ENCODE results near the gene PNLIPRP2.

Gene PNLIPRP2

DNA sequence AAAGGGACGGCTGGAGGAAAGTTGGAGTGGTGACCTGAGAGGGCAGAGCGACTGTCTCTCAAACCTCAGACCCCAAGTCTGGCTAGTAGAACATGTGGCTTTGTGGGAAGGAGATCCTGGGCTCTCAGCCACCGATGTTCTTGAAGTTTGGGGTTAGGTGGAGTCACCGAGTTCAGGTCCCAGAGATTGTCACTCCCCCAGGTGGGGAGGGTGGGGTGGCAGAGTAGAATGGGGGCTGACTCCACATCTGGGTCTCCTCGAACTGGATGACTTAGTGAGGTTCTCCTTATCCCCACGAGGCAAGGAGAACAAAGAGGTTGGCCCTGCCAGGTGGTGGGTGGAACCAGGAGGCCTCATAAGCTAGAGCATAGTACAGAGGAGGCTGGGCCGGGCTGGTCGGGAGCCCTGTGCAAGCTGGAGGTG lies 14.7 kb upstream of the PNLIPRP2 start:
- no peaks in the 10 kb centered on the region for H3K27me3 Mint-ChIP-seq (ENCODE audit: low read depth)
- no peak overlapping the region for H3K4me3 Mint-ChIP-seq
- H3K27ac Mint-ChIP-seq = no peak overlapping the region
- no peaks in the 10 kb centered on the region for H3K4me1 Mint-ChIP-seq (ENCODE audit: low read depth)
- H3K9me3 Mint-ChIP-seq = no peaks in the 10 kb centered on the region
- H3K36me3 Mint-ChIP-seq (ENCODE audit: low read depth) = no peaks in the 10 kb centered on the region

DNA sequence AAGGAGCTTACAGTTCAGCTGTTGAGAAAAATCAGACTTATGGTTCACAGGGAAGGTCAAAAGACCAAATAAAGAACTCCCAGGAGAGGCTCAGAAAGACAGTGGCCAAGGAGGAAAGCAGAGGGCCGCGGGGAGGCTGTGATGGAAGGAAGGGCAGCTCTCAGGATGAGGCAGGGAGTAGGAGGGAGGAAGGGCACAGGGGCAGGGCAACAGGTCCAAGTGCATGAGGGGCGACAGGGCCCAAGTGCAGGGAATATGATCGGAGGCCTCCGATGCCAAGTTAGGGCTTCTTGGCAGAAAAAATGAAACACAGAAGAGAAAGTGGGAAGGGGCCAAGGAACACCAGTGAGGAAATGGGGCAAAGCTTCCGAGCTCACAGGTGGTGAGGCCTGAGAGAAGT lies 13.4 kb upstream of the PNLIPRP2 start:
- H3K4me3 Mint-ChIP-seq = no peak overlapping the region

DNA sequence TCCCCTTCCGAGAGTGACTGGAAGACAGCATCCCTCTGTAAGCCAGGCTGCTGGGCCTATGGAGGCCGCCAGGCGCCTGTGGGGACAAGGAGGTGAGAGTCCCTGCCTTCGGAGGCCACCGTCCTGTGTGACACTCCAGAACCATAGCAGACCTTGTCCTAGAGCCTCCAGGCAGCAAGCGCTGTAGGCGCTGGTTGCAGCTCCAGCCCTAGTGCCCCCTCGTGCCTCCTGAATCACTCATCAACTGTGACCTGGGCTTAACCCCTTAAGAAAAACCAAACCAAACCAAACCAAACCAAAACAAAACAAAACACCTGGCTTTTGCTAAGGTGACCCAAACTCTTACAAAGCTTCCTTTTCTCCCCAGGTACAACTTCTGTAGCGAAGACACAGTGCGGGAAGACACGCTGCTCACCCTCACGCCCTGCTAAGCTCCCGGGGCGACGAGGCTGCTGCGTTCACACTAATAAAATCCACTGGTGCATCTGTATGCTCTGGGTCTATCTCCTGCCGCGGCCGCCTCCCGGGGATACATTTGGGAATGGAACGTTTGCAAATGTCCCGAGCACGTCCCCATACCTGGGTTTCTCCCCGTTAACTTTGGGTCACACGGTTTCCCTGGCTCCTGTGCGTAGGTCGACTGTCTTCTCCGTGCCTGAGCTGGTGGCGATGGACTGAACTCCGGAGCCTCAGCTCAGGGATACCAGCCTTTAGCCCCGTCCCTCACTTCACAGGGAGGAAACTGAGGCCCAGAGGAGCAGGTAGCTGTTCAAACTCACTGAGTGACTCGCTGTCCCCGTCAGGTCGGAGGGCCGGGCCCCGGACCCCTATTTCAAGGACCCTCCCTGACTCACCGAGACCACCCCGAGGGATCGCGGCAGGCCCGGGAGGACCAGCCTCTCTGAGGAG lies 11.8 kb upstream of the PNLIPRP2 start:
- Mint-ChIP-seq H3K4me3 (no peak overlapping the region), H3K9me3 (no peaks in the 10 kb centered on the region), H3K27ac (no peak overlapping the region), H3K4me1 (ENCODE audit: low read depth) (no peaks in the 10 kb centered on the region), H3K27me3 (ENCODE audit: low read depth) (no peaks in the 10 kb centered on the region), H3K36me3 (ENCODE audit: low read depth) (no peaks in the 10 kb centered on the region)

More for the DNA sequence above, 13.4 kb upstream of the PNLIPRP2 start:
- no peaks in the 10 kb centered on the region for H3K27me3 Mint-ChIP-seq (ENCODE audit: low read depth)
- no peaks in the 10 kb centered on the region for H3K36me3 Mint-ChIP-seq (ENCODE audit: low read depth)
- H3K4me1 Mint-ChIP-seq (ENCODE audit: low read depth) = no peaks in the 10 kb centered on the region
- H3K27ac Mint-ChIP-seq = no peak overlapping the region
- H3K9me3 Mint-ChIP-seq = no peaks in the 10 kb centered on the region

DNA sequence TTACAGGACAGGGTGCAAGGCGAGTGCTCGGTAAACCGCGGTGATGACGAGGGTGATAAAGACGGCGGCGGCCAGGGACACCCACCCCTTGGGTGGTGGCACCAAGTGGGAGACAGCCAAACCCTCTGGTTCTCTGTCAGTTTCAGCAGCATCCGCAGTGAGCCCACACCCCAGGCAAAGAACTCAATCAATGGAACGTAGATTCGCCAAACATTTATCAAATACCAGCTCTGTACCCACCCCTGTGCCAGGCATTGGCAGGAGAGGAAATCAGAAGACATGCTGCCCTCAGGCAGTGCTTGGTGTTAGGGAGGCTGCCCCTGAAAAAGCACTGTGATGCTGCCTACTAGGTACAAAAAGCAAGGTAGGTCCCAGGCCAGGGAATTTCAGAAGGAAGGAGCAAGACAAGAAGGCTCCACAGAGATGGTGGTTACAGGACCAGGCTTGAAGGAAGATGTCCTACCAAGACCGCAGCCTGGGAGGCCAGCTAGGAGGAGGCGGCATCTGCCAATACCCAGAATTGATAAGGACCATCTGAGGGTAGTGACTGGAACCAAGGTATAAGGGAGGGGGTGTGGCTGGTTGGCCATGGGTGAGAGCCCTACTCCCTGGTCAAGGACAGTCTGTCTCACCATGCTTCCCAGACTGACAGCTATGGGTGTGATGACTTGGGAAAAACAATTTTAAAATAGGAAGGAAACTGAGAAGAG lies 10.2 kb upstream of the PNLIPRP2 start:
- H3K36me3 Mint-ChIP-seq (ENCODE audit: low read depth) = no peaks in the 10 kb centered on the region
- H3K4me1 Mint-ChIP-seq (ENCODE audit: low read depth) = no peaks in the 10 kb centered on the region
- H3K4me3 Mint-ChIP-seq = no peak overlapping the region
- H3K27me3 Mint-ChIP-seq (ENCODE audit: low read depth) = no peaks in the 10 kb centered on the region
- H3K27ac Mint-ChIP-seq = no peak overlapping the region
- no peaks in the 10 kb centered on the region for H3K9me3 Mint-ChIP-seq

DNA sequence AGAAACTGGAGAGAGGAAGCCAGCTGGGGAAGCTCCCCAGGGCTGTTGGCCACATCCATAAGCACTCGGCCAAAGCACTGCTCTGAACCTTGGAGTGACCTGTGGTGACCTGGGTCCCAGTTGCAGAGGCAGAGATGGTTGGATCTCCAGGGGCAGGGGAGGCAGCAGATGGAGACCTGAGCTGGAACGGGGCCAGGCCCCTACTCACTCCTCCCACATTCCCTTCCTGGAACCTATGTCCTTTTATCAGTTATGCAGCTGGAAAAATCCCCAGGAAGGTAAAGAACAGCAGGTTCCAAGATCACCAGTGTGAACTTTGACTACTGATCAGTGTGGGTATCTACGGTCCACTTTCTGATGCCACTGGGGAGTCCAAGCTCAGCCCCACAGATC lies 9.6 kb upstream of the PNLIPRP2 start:
- Mint-ChIP-seq H3K36me3 (ENCODE audit: low read depth) (no peaks in the 10 kb centered on the region), H3K27me3 (ENCODE audit: low read depth) (no peaks in the 10 kb centered on the region), H3K27ac (no peak overlapping the region), H3K9me3 (no peaks in the 10 kb centered on the region), H3K4me3 (no peak overlapping the region), H3K4me1 (ENCODE audit: low read depth) (no peaks in the 10 kb centered on the region)

DNA sequence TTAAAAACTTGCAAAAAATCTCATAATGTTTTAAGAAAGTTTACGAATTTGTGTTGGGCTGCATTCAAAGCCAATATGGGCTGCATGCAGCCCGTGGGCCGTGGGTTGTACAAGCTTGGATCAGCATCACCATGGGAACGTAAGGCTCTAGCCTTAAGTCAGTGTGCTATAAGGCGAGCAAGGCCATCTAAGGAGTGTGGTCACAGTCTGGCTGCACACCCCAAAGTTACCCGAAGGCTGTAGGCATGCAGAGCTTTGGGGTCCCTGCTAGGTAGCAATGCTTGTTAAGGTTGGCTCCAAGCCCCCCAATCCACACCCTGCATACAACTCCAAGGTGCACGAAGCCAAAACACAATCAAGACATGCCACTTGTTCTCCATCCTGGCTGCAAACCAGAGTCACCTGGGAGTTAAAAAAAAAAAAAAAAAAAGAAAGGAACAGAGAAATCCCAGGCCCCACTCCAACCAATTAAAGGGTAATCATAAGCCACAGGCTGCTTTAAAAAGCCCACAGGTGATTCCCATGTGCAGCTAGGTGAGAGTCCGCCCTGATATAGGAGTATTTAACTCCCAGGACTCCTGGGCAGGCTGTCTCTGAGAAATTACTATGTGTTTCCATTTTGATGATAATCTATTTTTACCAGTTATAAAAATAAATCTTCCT lies 8.5 kb upstream of the PNLIPRP2 start:
- no peaks in the 10 kb centered on the region for H3K36me3 Mint-ChIP-seq (ENCODE audit: low read depth)

DNA sequence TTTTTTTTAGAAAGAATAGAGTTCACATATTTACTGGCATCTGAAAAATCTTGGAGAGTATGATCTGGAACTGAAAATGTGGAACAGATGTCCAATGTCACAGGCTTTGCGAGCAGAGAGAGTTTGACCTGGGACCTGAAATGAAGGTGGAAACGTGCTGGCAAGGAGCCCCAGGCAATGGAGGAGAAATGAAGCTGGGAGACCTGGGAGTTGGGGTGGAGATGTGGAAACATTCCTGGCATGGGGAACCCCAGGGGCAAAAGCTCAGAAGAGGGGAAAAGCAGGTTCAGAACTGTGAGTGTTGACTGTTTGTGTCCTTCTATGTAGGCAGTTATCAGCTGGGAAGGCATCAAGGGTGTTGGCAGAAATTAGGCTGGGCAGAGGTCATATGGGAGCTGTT lies 7.3 kb upstream of the PNLIPRP2 start:
- Mint-ChIP-seq H3K27me3 (ENCODE audit: low read depth) (no peaks in the 10 kb centered on the region), H3K4me1 (ENCODE audit: low read depth) (no peaks in the 10 kb centered on the region), H3K36me3 (ENCODE audit: low read depth) (no peaks in the 10 kb centered on the region), H3K4me3 (no peak overlapping the region), H3K27ac (no peak overlapping the region), H3K9me3 (no peaks in the 10 kb centered on the region)

More for the DNA sequence above, 8.5 kb upstream of the PNLIPRP2 start:
- Mint-ChIP-seq H3K4me3 (no peak overlapping the region), H3K9me3 (no peaks in the 10 kb centered on the region), H3K27ac (no peak overlapping the region), H3K4me1 (ENCODE audit: low read depth) (no peaks in the 10 kb centered on the region), H3K27me3 (ENCODE audit: low read depth) (no peaks in the 10 kb centered on the region)

DNA sequence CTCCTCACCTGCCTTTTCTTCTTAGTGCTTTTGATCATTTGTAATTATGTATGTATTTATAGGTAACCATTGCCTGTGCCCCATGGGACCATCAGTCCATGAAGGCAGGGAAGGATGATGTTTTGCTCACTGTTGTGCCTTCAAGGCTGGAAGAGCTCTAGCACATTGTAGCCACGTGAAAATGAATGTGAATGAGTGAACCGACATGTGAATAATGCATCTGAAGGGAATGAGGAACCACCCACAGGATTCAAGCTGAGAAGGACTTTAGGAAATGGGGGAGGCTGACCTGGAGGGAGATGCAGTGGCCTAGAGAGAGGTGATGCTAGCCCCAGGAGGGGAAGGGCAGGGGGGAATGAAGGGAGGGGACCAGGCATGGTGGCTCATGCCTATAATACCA lies 6.0 kb upstream of the PNLIPRP2 start:
- H3K9me3 Mint-ChIP-seq = no peaks in the 10 kb centered on the region

DNA sequence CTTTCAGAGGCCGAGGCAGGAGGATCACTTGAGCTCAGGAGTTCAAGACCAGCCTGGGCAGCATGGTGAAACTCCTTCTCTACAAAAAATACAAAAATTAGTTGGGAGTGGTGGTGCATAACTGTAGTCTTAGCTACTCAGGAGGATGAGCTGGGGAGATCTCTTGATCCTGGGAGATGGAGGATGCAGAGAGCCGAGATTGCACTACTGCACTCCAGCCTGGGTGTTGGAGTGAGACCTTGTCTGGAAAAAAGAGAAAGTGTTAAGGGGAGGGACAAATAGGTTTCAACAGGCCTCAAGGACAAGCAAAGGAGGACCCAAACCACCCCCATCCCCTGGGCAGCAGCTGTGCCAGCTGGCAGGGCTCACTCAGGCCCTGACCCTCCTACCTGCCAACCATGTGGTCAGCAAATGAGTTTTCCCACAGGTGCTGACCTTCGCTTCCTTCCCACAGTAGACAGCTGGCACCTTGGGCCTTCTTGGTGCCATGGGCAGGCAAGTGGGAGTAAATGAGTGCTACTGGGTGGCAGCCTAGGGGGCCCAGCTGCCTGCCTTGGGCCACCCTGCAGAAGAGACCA lies 5.5 kb upstream of the PNLIPRP2 start:
- H3K4me3 Mint-ChIP-seq = no peak overlapping the region
- no peaks in the 10 kb centered on the region for H3K9me3 Mint-ChIP-seq
- H3K27ac Mint-ChIP-seq = no peak overlapping the region
- no peaks in the 10 kb centered on the region for H3K27me3 Mint-ChIP-seq (ENCODE audit: low read depth)
- no peaks in the 10 kb centered on the region for H3K36me3 Mint-ChIP-seq (ENCODE audit: low read depth)
- H3K4me1 Mint-ChIP-seq (ENCODE audit: low read depth) = no peaks in the 10 kb centered on the region

More for the DNA sequence above, 6.0 kb upstream of the PNLIPRP2 start:
- H3K27ac Mint-ChIP-seq = no peak overlapping the region
- H3K4me3 Mint-ChIP-seq = no peak overlapping the region
- H3K27me3 Mint-ChIP-seq (ENCODE audit: low read depth) = no peaks in the 10 kb centered on the region
- H3K4me1 Mint-ChIP-seq (ENCODE audit: low read depth) = no peaks in the 10 kb centered on the region
- no peaks in the 10 kb centered on the region for H3K36me3 Mint-ChIP-seq (ENCODE audit: low read depth)

DNA sequence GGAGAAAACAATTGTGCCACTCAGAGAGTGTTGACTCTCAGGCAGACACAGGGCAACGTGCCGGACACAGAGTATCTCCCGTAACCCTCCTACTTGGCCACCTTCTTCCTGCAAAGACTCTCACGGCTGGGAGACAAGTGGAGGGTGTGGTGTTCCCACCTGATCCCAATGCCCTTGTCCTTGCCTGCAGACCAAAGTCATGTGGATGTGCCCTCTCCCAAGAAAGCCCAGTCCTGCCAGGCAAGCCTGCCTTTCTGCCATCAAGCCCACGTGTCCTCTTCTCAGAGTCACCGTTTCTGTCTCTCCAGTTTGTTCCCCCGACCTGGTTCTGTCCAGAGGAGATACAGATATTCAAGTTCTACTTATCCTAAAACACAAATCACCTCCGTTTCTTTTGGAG lies 723 bp downstream of the PNLIPRP2 start:
- Mint-ChIP-seq H3K27ac (no peak overlapping the region), H3K27me3 (ENCODE audit: low read depth) (no peaks in the 10 kb centered on the region), H3K9me3 (no peaks in the 10 kb centered on the region), H3K4me1 (ENCODE audit: low read depth) (no peaks in the 10 kb centered on the region), H3K4me3 (no peak overlapping the region), H3K36me3 (ENCODE audit: low read depth) (no peaks in the 10 kb centered on the region)

DNA sequence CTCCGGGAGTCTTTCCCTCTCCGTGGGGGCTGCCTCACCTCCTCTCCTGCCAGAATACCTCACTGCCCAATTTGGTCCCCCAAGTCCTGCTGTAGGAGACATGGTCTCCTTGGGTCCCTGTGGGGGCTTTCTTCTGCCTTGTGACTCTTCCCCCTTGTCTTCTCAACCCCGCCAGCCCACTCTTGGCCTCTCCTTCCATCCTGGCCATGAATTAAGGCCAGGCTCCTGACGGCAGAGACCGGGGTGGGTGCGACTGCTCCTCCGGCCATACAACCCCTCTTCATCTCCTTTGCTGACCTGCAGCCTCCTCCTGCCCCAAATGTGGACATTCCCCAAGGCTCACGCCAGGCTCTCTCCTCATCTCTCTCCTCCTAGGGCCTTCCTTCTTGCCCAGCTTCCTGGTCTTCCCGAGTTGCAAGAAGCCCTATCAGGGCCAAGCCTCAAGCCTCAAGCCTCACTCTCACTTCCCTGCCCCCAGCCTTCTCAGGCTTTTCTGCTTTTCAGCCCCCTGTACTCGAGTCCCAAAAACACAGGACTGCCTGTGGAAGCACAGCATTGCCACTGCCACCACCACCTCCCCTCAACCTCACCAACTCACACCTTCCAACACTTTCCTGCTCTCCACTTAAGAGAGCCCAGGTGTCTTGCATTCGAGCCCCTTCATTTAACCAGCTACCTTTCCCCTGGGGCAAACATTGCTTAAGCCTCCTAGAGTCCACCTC lies 1.3 kb downstream of the PNLIPRP2 start:
- H3K27ac Mint-ChIP-seq = no peak overlapping the region
- H3K4me1 Mint-ChIP-seq (ENCODE audit: low read depth) = no peaks in the 10 kb centered on the region
- no peak overlapping the region for H3K4me3 Mint-ChIP-seq
- H3K27me3 Mint-ChIP-seq (ENCODE audit: low read depth) = no peaks in the 10 kb centered on the region
- H3K9me3 Mint-ChIP-seq = no peaks in the 10 kb centered on the region
- H3K36me3 Mint-ChIP-seq (ENCODE audit: low read depth) = no peaks in the 10 kb centered on the region

DNA sequence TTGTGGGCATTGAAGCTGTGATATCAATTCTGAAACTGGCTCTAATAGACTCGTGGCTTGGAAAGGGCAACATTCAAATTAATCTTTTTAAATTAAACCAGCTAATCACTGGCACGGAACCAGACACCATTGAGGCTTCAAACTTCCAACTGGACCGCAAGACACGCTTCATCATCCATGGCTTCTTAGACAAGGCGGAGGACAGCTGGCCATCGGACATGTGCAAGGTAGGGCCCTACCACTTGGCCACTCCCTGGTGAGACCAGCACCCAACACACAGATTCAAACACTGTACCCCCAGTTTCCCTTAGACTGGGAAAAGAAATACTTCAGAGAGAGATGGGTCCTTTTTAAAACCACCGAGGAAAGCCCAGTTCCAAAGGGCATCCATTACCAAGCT lies 5.1 kb downstream of the PNLIPRP2 start:
- no peaks in the 10 kb centered on the region for H3K4me1 Mint-ChIP-seq (ENCODE audit: low read depth)
- no peaks in the 10 kb centered on the region for H3K9me3 Mint-ChIP-seq
- no peak overlapping the region for H3K27ac Mint-ChIP-seq
- H3K36me3 Mint-ChIP-seq (ENCODE audit: low read depth) = no peaks in the 10 kb centered on the region
- H3K4me3 Mint-ChIP-seq = no peak overlapping the region
- no peaks in the 10 kb centered on the region for H3K27me3 Mint-ChIP-seq (ENCODE audit: low read depth)

DNA sequence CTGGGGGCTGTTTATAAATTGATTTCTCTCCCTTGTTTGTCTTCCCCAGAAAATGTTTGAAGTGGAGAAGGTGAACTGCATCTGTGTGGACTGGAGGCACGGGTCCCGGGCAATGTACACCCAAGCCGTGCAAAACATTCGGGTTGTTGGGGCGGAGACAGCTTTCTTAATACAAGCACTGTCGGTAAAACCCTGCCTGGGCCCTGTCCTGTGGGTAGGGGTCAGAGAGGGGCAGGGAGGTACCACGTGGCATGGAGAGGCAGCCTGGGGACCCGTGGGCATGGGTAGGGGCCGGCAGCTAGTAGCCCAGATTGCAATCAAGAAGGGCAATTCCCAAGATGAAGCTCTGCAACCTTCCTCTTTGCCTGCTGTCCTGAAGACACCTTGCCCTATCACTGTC lies 6.1 kb downstream of the PNLIPRP2 start:
- Mint-ChIP-seq H3K4me1 (ENCODE audit: low read depth) (no peaks in the 10 kb centered on the region), H3K9me3 (no peaks in the 10 kb centered on the region), H3K36me3 (ENCODE audit: low read depth) (no peaks in the 10 kb centered on the region), H3K27me3 (ENCODE audit: low read depth) (no peaks in the 10 kb centered on the region), H3K27ac (no peak overlapping the region), H3K4me3 (no peak overlapping the region)

DNA sequence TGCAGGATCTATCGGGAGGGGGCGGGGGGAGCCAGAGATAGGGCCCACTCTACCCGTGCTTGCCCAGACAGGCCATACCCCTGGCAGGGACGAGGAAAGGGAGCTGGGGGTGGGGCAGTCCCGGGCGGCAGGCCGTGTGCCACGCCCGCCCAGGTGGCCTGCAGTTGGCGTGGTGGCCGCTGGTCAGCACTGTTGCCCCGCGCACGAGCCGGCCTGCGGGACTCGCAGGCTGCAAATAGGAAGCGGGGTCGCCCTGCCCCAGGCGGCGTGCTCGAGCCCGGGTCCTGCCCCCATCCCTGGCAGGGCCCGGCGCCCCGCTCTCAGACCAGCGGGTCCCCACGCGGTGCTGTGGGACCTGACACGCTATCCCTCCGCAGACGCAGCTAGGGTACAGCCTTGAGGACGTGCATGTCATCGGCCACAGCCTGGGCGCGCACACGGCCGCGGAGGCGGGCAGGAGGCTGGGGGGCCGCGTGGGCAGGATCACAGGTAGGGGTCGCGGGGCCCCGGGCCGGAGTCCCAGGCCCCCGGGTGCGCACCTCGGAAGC lies 6.7 kb downstream of the PNLIPRP2 start:
- H3K27ac Mint-ChIP-seq = no peak overlapping the region
- H3K9me3 Mint-ChIP-seq = no peaks in the 10 kb centered on the region
- no peak overlapping the region for H3K4me3 Mint-ChIP-seq
- no peaks in the 10 kb centered on the region for H3K4me1 Mint-ChIP-seq (ENCODE audit: low read depth)
- H3K27me3 Mint-ChIP-seq (ENCODE audit: low read depth) = no peaks in the 10 kb centered on the region
- H3K36me3 Mint-ChIP-seq (ENCODE audit: low read depth) = no peaks in the 10 kb centered on the region

Measured in T-helper 1 cell treated with Interleukin-12 subunit alpha and Interleukin-12 subunit beta and Interleukin-4 antibody, amounts not matched to agents 30 μg/mL and 1 μg/mL, for 36 hours (primary cell).